HUDEP-2 (cell line): ENCODE results near the gene XPO4.
"Not testable (repeated sequence)": the region's sequence is repeated elsewhere in the genome, so short reads cannot be mapped to it uniquely, and the experiment has no call there.

Experiments used
- DNase-seq, 76 experiments: peaks; one replicate each; lab custom pipeline; 2025; ENCODE audit not compliant: unreplicated experiment in 76 of 76; lab: John Stamatoyannopoulos, UW

The XPO4 gene

GRCh38 chr13:20902438-20903163 lies at the start of gene XPO4:
XPO4 (minus strand) TSS chr13:20902746; CDS start chr13:20902738, 8 bp downstream.
- peak in 70 of 76 experiments; percentile 3 to 75 (median 57) for DNase-seq

- DNase-seq: not testable (repeated sequence)
These were observed 45.5 kb upstream of the XPO4 start for GRCh38 chr13:20948001-20948400.

- DNase-seq: no peak
These were observed 43.4 kb upstream of the XPO4 start for GRCh38 chr13:20945952-20946383.

GRCh38 chr13:20942938-20943559 lies 40.5 kb upstream of the XPO4 start:
- no peak for DNase-seq

GRCh38 chr13:20940511-20940910 lies 38.0 kb upstream of the XPO4 start:
- not testable (repeated sequence) for DNase-seq

DNA sequence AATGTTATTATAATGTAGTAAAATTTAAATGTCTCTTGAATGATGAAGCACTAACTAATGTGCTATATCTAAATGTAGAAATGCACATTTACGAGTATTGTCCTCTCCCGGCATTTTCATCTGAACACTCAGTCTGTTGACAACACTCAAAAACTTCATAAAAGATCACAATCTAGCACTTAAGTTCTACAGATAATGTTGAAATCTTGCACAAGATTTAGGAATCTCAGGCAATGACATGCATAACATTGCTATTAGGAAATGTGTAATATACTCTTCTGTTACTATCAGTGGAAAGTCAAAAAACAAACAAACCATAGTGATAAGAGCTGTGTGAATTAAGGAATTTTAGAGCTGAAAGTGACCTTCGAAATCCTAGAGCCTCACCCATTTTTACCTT lies 37.5 kb upstream of the XPO4 start:
- no peak for DNase-seq

GRCh38 chr13:20939662-20940061 lies 37.1 kb upstream of the XPO4 start:
- no peak for DNase-seq

GRCh38 chr13:20938302-20938701 lies 35.8 kb upstream of the XPO4 start:
- peak in 1 of 76 experiments; percentile 4 for DNase-seq

DNA sequence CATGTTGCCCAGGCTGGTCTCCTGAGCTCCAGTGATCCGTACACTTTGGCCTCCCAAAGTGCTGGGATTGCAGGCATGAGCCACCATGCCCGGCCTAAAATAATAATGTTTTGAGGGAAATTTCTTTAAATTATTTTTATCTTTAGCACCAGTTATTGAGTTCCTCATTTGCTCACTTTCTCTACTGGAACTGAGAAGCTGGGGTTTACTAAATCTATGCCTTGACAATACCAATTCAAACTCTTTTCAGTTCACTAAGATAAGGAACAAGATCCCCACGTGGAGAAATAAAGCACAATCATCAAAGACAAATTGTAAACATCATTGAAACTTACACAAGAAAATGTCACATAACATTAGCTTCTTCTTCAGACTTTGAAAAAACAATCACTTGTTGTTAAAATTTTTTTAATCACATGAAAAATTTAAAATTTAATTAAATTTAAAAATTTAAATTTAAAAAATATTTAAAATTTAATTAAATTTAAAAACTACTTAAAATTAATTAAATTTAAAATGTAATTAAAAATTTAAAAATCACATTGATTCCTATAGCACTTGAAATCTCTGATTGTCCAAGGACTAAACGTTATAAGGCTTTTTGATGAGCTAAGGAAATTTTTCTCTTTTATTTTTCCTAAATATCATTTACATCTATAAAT lies 25.2 kb upstream of the XPO4 start:
- DNase-seq: no peak

DNA sequence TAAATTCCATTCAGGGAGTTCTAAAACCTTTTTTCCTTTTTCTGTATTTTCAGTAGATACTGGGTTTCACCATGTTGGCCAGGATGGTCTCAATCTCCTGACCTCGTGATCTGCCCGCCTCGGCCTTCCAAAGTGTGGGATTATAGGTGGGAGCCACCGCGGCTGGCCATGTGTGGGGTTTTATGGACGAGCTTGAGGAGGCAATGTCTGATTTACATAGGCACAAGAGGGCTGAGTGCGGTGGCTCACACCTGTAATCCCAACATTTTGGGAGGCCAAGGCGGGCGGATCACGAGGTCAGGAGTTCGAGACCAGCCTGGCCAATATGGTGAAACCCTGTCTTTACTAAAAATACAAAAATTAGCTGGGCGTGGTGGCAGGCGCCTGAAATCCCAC lies 22.8 kb upstream of the XPO4 start:
- not testable (repeated sequence) for DNase-seq

GRCh38 chr13:20924758-20925394 lies 22.3 kb upstream of the XPO4 start:
- DNase-seq: peak in 67 of 76 experiments; percentile 1 to 77 (median 49)

DNA sequence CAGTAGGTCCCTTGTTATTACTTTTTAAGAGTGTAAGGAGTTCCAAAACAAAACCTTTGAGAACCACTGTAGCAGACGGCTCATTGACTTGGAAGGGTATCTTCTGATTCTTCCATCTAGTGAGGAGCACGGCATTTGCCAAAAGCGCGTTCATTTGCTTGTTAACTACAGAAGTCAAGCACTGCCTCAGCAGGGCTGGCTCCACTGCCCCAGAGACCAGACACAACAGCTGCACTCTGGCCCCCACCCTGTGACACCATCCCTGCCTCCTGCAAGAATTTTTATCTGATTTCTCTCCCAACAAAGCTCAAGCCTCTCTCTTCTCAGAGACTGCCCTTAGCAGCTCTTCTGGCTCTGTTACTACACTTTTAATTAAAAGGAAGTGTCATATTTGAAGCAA lies 20.7 kb upstream of the XPO4 start:
- peak in 1 of 76 experiments; percentile 5 for DNase-seq

DNA sequence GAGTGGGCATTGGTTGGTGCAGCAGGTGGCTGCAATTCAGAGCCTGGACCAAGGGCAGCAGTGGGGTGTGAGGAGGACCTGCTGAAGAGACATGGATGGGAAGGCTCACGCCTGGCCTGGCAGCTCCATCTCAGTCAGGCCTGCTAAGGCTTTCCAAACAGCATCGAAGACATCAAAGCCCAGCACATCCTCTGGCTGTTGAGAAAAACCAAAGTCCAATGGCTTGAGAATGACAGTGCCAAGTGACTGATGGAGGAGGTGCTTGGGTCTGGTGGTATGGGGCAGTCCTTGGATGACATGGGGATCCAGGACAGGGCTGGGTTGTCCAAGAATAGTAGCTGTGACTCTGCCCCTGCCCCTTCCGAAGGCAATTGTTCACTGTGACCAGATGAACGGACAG lies 19.0 kb upstream of the XPO4 start:
- no peak for DNase-seq

GRCh38 chr13:20915676-20916075 lies 13.1 kb upstream of the XPO4 start:
- not testable (repeated sequence) for DNase-seq

GRCh38 chr13:20911037-20911436 lies 8.5 kb upstream of the XPO4 start:
- DNase-seq: no peak

GRCh38 chr13:20908714-20909497 lies 6.4 kb upstream of the XPO4 start:
- no peak for DNase-seq

DNA sequence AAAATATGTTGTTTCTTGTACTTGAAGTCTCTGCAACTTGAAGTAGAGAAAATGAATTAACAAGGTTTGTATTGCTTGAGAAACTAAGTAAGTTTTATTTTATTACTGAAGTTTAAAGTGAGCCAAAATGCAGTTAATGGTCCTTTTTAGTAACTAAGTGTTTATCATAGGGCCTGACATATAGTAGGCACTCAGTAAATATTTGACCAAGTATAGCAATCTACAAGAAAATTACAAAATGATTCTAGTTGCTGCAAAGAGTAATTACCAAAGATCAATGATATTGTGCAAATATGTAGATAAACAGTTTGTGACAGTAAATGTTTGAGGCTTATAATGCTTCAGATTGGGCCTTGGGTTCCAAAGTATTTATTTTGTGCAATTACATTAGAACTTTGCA lies 2.4 kb upstream of the XPO4 start:
- DNase-seq: no peak

DNA sequence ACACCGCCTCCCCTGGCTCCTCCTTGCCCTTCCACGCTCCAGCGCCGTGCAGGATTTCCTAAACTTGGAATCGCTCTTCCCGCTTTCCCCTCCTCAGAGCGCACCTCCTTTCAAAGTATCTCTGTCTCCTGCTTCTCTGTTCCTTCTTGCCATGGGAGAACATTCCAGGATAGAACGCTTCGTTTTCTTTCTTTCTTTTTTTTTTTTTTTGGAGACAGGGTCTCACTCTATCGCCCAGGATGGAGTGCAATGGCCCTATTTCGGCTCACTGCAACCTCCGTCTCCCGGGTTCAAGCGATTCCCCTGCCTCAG lies 574 bp upstream of the XPO4 start:
- no peak for DNase-seq

GRCh38 chr13:20901668-20902437 lies 693 bp downstream of the XPO4 start:
- DNase-seq: peak in 70 of 76 experiments; percentile 3 to 67 (median 40)

DNA sequence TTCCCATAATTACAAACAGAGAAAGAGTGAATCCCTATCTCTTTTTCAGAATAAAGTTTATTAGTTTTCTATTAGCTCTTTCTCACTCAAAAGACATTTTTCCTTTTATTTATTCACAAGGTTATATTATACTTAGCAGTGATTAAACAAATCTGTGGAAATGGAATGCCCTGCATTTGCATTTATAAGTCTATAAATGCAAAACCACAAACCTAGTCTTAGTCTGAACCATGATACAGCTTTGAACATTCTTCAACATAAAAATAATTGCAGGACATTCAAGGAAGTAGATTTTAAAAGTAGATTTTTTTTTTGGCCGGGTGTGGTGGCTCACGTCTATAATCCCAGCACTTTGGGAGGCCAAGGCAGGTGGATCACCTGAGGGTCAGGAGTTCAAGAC lies 8.3 kb downstream of the XPO4 start:
- no peak for DNase-seq
